HG02642 (cell line): ENCODE data around the gene HACD4.
"Not testable (repeated sequence)": the region's sequence is repeated elsewhere in the genome, so short reads cannot be mapped to it uniquely, and the experiment has no call there.

Source experiments
- ATAC-seq: cut with Tn5 transposase; IDR thresholded peaks from one replicate; pipeline ENCODE4 v1.9.1; 2021; ENCODE audit warnings: mild to moderate bottlenecking; ENCODE audit not compliant: unreplicated experiment, poor library complexity

HACD4 gene

DNA sequence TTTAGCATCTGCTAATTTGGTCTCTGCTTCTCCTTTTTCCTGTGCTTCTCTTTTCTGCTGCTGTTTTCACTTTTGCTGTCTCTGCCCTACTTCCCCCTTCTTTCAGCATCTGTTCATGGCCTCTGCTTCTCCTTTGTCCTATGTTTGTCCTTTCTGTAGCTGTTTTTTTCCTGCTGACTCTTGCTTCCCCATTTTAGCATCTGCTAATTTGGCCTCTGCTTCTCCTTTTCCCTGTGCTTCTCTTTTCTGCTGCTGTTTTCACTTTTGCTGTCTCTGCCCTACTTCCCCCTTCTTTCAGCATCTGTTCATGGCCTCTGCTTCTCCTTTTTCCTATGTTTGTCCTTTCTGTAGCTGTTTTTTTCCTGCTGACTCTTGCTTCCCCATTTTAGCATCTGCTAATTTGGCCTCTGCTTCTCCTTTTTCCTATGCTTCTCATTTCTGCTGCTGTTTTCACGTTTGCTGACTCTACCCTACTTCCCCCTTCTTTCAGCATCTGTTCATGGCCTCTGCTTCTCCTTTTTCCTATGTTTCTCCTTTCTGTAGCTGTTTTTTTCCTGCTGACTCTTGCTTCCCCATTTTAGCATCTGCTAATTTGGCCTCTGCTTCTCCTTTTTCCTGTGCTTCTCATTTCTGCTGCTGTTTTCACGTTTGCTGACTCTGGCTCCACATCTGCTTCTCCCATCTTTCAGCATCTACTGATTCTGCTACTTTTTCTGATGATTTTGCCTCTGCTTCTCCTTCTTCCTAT, 57.1 kb downstream of the HACD4 start:
- ATAC-seq: not testable (repeated sequence)

DNA sequence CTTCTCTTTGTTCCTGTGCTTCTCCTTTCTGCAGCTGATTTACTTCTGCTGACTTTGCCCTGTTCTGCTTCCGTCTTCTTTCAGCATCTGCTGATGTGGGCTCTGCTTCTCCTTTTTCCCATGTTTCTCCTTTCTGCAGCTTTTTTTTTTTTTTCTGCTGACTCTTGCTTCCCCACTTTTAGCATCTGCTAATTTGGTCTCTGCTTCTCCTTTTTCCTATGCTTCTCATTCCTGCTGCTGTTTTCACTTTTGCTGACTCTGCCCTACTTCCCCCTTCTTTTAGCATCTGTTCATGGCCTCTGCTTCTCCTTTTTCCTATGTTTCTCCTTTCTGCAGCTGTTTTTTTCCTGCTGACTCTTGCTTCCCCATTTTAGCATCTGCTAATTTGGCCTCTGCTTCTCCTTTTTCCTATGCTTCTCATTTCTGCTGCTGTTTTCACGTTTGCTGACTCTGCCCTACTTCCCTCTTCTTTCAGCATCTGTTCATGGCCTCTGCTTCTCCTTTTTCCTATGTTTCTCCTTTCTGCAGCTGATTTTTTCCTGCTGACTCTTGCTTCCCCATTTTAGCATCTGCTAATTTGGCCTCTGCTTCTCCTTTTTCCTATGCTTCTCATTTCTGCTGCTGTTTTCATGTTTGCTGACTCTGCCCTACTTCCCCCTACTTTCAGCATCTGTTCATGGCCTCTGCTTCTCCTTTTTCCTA, 58.0 kb downstream of the HACD4 start:
- not testable (repeated sequence) for ATAC-seq

DNA sequence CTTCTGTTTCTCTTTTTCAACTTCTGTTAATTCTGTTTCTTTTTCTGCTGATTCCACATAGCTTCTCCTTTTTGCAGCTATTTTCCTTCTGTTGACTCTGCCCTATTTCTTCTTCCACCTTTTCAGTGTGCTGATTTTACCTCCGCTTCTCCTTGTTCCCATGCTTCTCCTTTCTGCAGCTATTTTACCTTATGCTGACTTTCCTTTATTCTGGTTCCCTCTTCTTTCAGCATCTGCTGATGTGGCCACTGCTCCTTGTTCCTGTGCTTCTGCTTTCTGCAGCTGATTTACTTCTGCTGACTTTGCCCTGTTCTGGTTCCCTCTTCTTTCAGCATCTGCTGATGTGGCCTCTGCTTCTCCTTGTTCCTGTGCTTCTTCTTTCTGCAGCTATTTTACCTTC, 58.8 kb downstream of the HACD4 start:
- no peak for ATAC-seq

DNA sequence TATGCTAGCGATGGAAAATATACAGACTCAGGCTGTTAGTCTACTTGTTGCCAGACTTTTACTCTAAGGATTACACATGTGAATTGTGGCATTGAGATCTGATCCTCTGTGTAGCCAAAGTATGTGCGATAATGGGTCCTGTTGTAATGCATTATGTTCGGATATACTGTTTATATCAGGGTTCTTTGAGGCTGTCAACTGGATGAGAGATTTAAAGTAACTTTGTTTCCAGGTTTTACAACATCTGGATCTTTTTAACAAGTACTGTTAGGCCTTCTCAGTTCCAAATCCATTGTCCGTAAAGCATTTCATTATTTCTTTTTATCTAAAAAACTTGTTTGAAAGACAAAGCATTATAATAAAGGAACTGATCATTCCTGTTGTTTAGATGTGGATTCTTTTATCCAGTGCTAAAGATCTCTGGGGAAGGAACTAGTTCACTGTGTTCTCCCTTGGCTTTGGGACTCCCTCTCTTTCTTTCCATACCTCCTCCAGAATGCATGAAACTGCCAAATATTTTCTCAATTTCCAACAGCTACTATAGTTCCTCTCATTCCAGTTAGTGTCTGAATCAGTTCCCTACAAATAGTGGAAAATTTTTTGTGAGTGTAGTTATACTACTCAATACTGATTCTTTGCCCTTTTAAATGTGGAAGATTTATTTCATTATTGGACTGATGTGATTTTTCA, 68.8 kb downstream of the HACD4 start:
- no peak for ATAC-seq

DNA sequence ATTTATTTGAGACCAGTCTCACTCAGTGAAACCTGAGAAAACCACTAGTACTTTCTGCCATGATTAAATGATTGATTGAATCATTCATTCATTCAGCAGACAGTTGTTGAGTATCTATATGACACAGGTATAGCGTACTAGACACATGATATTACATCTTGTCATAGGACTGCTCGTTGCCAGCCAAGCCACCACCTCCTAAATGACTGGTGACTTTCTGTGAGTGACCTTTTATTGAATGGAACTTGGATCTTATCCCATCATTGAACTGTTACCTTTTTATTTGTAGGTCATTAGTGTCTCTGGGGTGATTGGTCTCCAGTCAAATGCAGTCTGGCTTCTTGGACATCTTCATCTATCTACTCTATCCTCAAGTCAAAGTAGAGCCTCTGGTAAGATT, 80.7 kb downstream of the HACD4 start:
- no peak for ATAC-seq
